Dendritic cell treated with granulocyte-macrophage colony-stimulating factor and Interleukin-4, amounts not matched to agents 40 ng/mL and 50 ng/mL, for 4 days (primary cell): ENCODE results near the gene EML6.
"Not testable (repeated sequence)": the region's sequence is repeated elsewhere in the genome, so short reads cannot be mapped to it uniquely, and the experiment has no call there.

ENCODE experiments used
- H3K27ac Mint-ChIP-seq: one replicate; pipeline ENCODE4 v1.8.0; 2022; ENCODE audit warnings: mild to moderate bottlenecking, mixed read lengths
- H3K27me3 Mint-ChIP-seq: one replicate; pipeline ENCODE4 v1.8.0; 2022; ENCODE audit warnings: mild to moderate bottlenecking, mixed read lengths
- H3K36me3 Mint-ChIP-seq: one replicate; pipeline ENCODE4 v1.8.0; 2022; ENCODE audit warnings: low read depth, mixed read lengths
- H3K4me1 Mint-ChIP-seq: one replicate; pipeline ENCODE4 v1.8.0; 2022; ENCODE audit warnings: low read depth, mixed read lengths
- H3K4me3 Mint-ChIP-seq: one replicate; pipeline ENCODE4 v1.8.0; 2022; ENCODE audit warnings: mild to moderate bottlenecking, moderate library complexity, mixed read lengths
- H3K9me3 Mint-ChIP-seq: one replicate; pipeline ENCODE4 v1.8.0; 2022; ENCODE audit warnings: mixed read lengths
- intact Hi-C: fragments of 100-400 bp; cut with micrococcal nuclease; formaldehyde crosslinking; loops from one replicate; pipeline ENCODE4 v1.15.0; 2022

Gene EML6

GRCh38 chr2:54840559-54841468 lies 117.4 kb downstream of the EML6 start:
- H3K4me3 Mint-ChIP-seq: no peak overlapping the region
- no peaks in the 10 kb centered on the region for H3K36me3 Mint-ChIP-seq
- H3K9me3 Mint-ChIP-seq: no peaks in the 10 kb centered on the region
- no peak overlapping the region for H3K27ac Mint-ChIP-seq
- peaks cover 6% of the 10 kb centered on the region for H3K4me1 Mint-ChIP-seq
- intact Hi-C loops: loop anchor here (10.0 kb wide), 1 partner anchor 76 kb away; no protein-coding TSS in a partner anchor
- H3K27me3 Mint-ChIP-seq: no peaks in the 10 kb centered on the region

GRCh38 chr2:54841500-54841899 lies 118.0 kb downstream of the EML6 start:
- not testable (repeated sequence) for H3K9me3 Mint-ChIP-seq, H3K27me3 Mint-ChIP-seq, H3K36me3 Mint-ChIP-seq, H3K4me1 Mint-ChIP-seq, H3K4me3 Mint-ChIP-seq, H3K27ac Mint-ChIP-seq
- intact Hi-C loops: loop anchor here (10.0 kb wide), 1 partner anchor 77 kb away; no protein-coding TSS in a partner anchor

- H3K4me1 Mint-ChIP-seq: peaks cover 6% of the 10 kb centered on the region
- intact Hi-C loops: loop anchor here (10.0 kb wide), 1 partner anchor 80 kb away; no protein-coding TSS in a partner anchor
- no peaks in the 10 kb centered on the region for H3K36me3 Mint-ChIP-seq
- no peak overlapping the region for H3K27ac Mint-ChIP-seq
- no peak overlapping the region for H3K4me3 Mint-ChIP-seq
- H3K27me3 Mint-ChIP-seq: no peaks in the 10 kb centered on the region
- no peaks in the 10 kb centered on the region for H3K9me3 Mint-ChIP-seq
Observed at GRCh38 chr2:54845094-54845493, 121.6 kb downstream of the EML6 start.

- Mint-ChIP-seq H3K27ac (no peak overlapping the region), H3K27me3 (no peaks in the 10 kb centered on the region), H3K9me3 (no peaks in the 10 kb centered on the region), H3K36me3 (no peaks in the 10 kb centered on the region), H3K4me1 (peaks cover 6% of the 10 kb centered on the region), H3K4me3 (no peak overlapping the region)
- intact Hi-C loops: loop anchor here (10.0 kb wide), 1 partner anchor 81 kb away; no protein-coding TSS in a partner anchor
Observed at GRCh38 chr2:54845514-54845913, 122.1 kb downstream of the EML6 start.

- intact Hi-C loops: no loop called here
Observed at GRCh38 chr2:54850171-54851122, 127.0 kb downstream of the EML6 start.

GRCh38 chr2:54853616-54854310 lies 130.3 kb downstream of the EML6 start:
- no peaks in the 10 kb centered on the region for H3K9me3 Mint-ChIP-seq
- H3K36me3 Mint-ChIP-seq: no peaks in the 10 kb centered on the region
- intact Hi-C loops: no loop called here
- no peaks in the 10 kb centered on the region for H3K27me3 Mint-ChIP-seq
- H3K27ac Mint-ChIP-seq: no peak overlapping the region
- no peak overlapping the region for H3K4me3 Mint-ChIP-seq
- H3K4me1 Mint-ChIP-seq: no peaks in the 10 kb centered on the region

More at GRCh38 chr2:54850171-54851122, 127.0 kb downstream of the EML6 start:
- H3K4me1 Mint-ChIP-seq: no peaks in the 10 kb centered on the region
- H3K36me3 Mint-ChIP-seq: no peaks in the 10 kb centered on the region
- H3K27me3 Mint-ChIP-seq: no peaks in the 10 kb centered on the region
- H3K27ac Mint-ChIP-seq: no peak overlapping the region
- no peak overlapping the region for H3K4me3 Mint-ChIP-seq
- no peaks in the 10 kb centered on the region for H3K9me3 Mint-ChIP-seq

- Mint-ChIP-seq H3K4me1 (no peaks in the 10 kb centered on the region), H3K36me3 (no peaks in the 10 kb centered on the region), H3K4me3 (no peak overlapping the region), H3K27ac (no peak overlapping the region), H3K9me3 (no peaks in the 10 kb centered on the region), H3K27me3 (no peaks in the 10 kb centered on the region)
- intact Hi-C loops: no loop called here
Observed at GRCh38 chr2:54855434-54855833, 132.0 kb downstream of the EML6 start.

GRCh38 chr2:54858021-54858681 lies 134.7 kb downstream of the EML6 start:
- Mint-ChIP-seq H3K27ac (no peak overlapping the region), H3K36me3 (no peaks in the 10 kb centered on the region), H3K9me3 (no peaks in the 10 kb centered on the region), H3K27me3 (no peaks in the 10 kb centered on the region), H3K4me1 (no peaks in the 10 kb centered on the region), H3K4me3 (no peak overlapping the region)
- intact Hi-C loops: no loop called here

- no peak overlapping the region for H3K27ac Mint-ChIP-seq
- no peaks in the 10 kb centered on the region for H3K9me3 Mint-ChIP-seq
- intact Hi-C loops: no loop called here
- no peak overlapping the region for H3K4me3 Mint-ChIP-seq
- H3K4me1 Mint-ChIP-seq: no peaks in the 10 kb centered on the region
- H3K36me3 Mint-ChIP-seq: no peaks in the 10 kb centered on the region
- no peaks in the 10 kb centered on the region for H3K27me3 Mint-ChIP-seq
Observed at GRCh38 chr2:54859416-54859815, 136.0 kb downstream of the EML6 start.

- intact Hi-C loops: no loop called here
- H3K4me1 Mint-ChIP-seq: no peaks in the 10 kb centered on the region
- no peaks in the 10 kb centered on the region for H3K27me3 Mint-ChIP-seq
- no peak overlapping the region for H3K27ac Mint-ChIP-seq
- no peak overlapping the region for H3K4me3 Mint-ChIP-seq
- H3K9me3 Mint-ChIP-seq: no peaks in the 10 kb centered on the region
- no peaks in the 10 kb centered on the region for H3K36me3 Mint-ChIP-seq
Observed at GRCh38 chr2:54859997-54860701, 136.7 kb downstream of the EML6 start.

- intact Hi-C loops: no loop called here
- H3K27me3 Mint-ChIP-seq: no peaks in the 10 kb centered on the region
- no peak overlapping the region for H3K4me3 Mint-ChIP-seq
- H3K4me1 Mint-ChIP-seq: peaks cover 6% of the 10 kb centered on the region
- no peaks in the 10 kb centered on the region for H3K9me3 Mint-ChIP-seq
- no peak overlapping the region for H3K27ac Mint-ChIP-seq
- no peaks in the 10 kb centered on the region for H3K36me3 Mint-ChIP-seq
Observed at GRCh38 chr2:54862229-54862628, 138.8 kb downstream of the EML6 start.

- Mint-ChIP-seq H3K4me1 (peaks cover 7% of the 10 kb centered on the region), H3K4me3 (no peak overlapping the region), H3K27me3 (no peaks in the 10 kb centered on the region), H3K9me3 (no peaks in the 10 kb centered on the region), H3K36me3 (no peaks in the 10 kb centered on the region), H3K27ac (no peak overlapping the region)
- intact Hi-C loops: no loop called here
Observed at GRCh38 chr2:54862742-54863141, 139.3 kb downstream of the EML6 start.

GRCh38 chr2:54863660-54864059 lies 140.2 kb downstream of the EML6 start:
- Mint-ChIP-seq H3K27ac (no peak overlapping the region), H3K27me3 (no peaks in the 10 kb centered on the region), H3K36me3 (no peaks in the 10 kb centered on the region), H3K9me3 (no peaks in the 10 kb centered on the region), H3K4me3 (no peak overlapping the region), H3K4me1 (peaks cover 7% of the 10 kb centered on the region)
- intact Hi-C loops: no loop called here
